D721Med (cell line): Measurements from ENCODE around the gene AUTS2.

Experiments used
- DNase-seq: peaks from one replicate; pipeline ENCODE4 v3.0.0; 2011; ENCODE audit warnings: low spot score; ENCODE audit not compliant: insufficient read length
- FAIRE-seq: peaks from 2 replicates; lab custom pipeline; 2011; peaks lifted over from hg19 to GRCh38; lab: Jason Lieb, UNC
- CTCF ChIP-seq: IDR thresholded peaks from 2 replicates; pipeline ENCODE4 v1.5.1; 2012; ENCODE audit warnings: mild to moderate bottlenecking, control low read depth; ENCODE audit not compliant: insufficient read depth; ENCODE audit errors: missing control alignments

Gene AUTS2

GRCh38 chr7:70072220-70072619 is 473.9 kb downstream of the AUTS2 start:
- FAIRE-seq (no peak), DNase-seq (no peak)
- TF ChIP-seq CTCF: no peak

GRCh38 chr7:70076325-70076724 is 478.1 kb downstream of the AUTS2 start:
- no peak for TF ChIP-seq CTCF
- FAIRE-seq (no peak), DNase-seq (no peak)

- DNase-seq (no peak), FAIRE-seq (no peak)
Observed at GRCh38 chr7:70082099-70082611, 483.9 kb downstream of the AUTS2 start.

GRCh38 chr7:70091362-70091761 is 493.1 kb downstream of the AUTS2 start:
- DNase-seq (no peak), FAIRE-seq (peak; percentile 46)
- TF ChIP-seq CTCF: no peak

More at GRCh38 chr7:70082099-70082611, 483.9 kb downstream of the AUTS2 start:
- TF ChIP-seq CTCF: no peak

- peak; percentile 56 for FAIRE-seq
- DNase-seq: no peak
- TF ChIP-seq CTCF: no peak
Observed at GRCh38 chr7:70092314-70093204, 494.3 kb downstream of the AUTS2 start.

GRCh38 chr7:70093205-70093904 is 495.1 kb downstream of the AUTS2 start:
- TF ChIP-seq CTCF: no peak
- FAIRE-seq (peak; percentile 46), DNase-seq (no peak)
